Neural progenitor cell (in vitro differentiated cells): ENCODE results near the gene DHRS7. TPM values are rescaled to one million over a fixed set of nuclear protein-coding genes. Genes with fewer than 3 reads are reported as not detected.
"Not testable (repeated sequence)": the region's sequence is repeated elsewhere in the genome, so short reads cannot be mapped to it uniquely, and the experiment has no call there.

Experiments
- DNase-seq: peaks from one replicate; pipeline ENCODE4 v3.0.0-alpha.2; 2016; ENCODE audit warnings: low spot score
- H2AFZ ChIP-seq: fragments of 200-600 bp; sonication (generic); replicated peaks from 2 replicates; pipeline ENCODE4 v1.6.1; 2016; ENCODE audit warnings: antibody characterized with exemption
- H3F3A ChIP-seq: fragments of 200-600 bp; sonication (generic); 2 replicates; pipeline ENCODE4 v1.6.1; 2016; ENCODE audit warnings: antibody characterized with exemption, low read depth
- H3K27ac ChIP-seq: fragments of 200-600 bp; sonication (generic); 2 replicates; pipeline ENCODE4 v1.5.1; 2016; ENCODE audit warnings: mild to moderate bottlenecking
- H3K27me3 ChIP-seq: fragments of 200-600 bp; sonication (generic); 2 replicates; pipeline ENCODE4 v1.6.1; 2016; ENCODE audit warnings: mild to moderate bottlenecking, moderate library complexity
- H3K36me3 ChIP-seq: fragments of 200-600 bp; sonication (generic); 2 replicates; pipeline ENCODE4 v1.5.1; 2016
- H3K4me1 ChIP-seq: fragments of 200-600 bp; sonication (generic); 2 replicates; pipeline ENCODE4 v1.6.1; 2016; ENCODE audit warnings: mixed run types
- H3K4me2 ChIP-seq: fragments of 200-600 bp; sonication (generic); 2 replicates; pipeline ENCODE4 v1.6.1; 2016
- H3K4me3 ChIP-seq: fragments of 200-600 bp; sonication (generic); 2 replicates; pipeline ENCODE4 v1.5.1; 2016
- H3K79me2 ChIP-seq: fragments of 200-600 bp; sonication (generic); 2 replicates; pipeline ENCODE4 v1.6.1; 2016; ENCODE audit warnings: low read depth
- H3K9ac ChIP-seq: fragments of 200-600 bp; sonication (generic); 2 replicates; pipeline ENCODE4 v1.6.1; 2016
- H3K9me3 ChIP-seq: fragments of 200-600 bp; sonication (generic); 2 replicates; pipeline ENCODE4 v1.5.1; 2016; ENCODE audit warnings: low read depth
- H4K20me1 ChIP-seq: fragments of 200-600 bp; sonication (generic); 2 replicates; pipeline ENCODE4 v1.6.1; 2016; ENCODE audit warnings: low read depth
- H3K27ac Mint-ChIP-seq: 3 replicates; pipeline ENCODE4 v1.8.0; 2021; ENCODE audit warnings: mixed read lengths
- H3K27me3 Mint-ChIP-seq: 2 replicates; pipeline ENCODE4 v1.8.0; 2022; ENCODE audit warnings: low read depth, mild to moderate bottlenecking, inconsistent platforms, moderate library complexity, mixed read lengths; ENCODE audit not compliant: insufficient read depth
- H3K36me3 Mint-ChIP-seq: 3 replicates; pipeline ENCODE4 v1.8.0; 2021; ENCODE audit warnings: mixed read lengths
- H3K4me1 Mint-ChIP-seq: 3 replicates; pipeline ENCODE4 v1.8.0; 2021; ENCODE audit warnings: mixed read lengths
- H3K4me3 Mint-ChIP-seq: 3 replicates; pipeline ENCODE4 v1.8.0; 2021; ENCODE audit warnings: mild to moderate bottlenecking, moderate library complexity, mixed read lengths
- H3K9me3 Mint-ChIP-seq: 3 replicates; pipeline ENCODE4 v1.8.0; 2020; ENCODE audit warnings: mixed read lengths
- EZH2 ChIP-seq: fragments of 200-600 bp; sonication (generic); IDR thresholded peaks from 2 replicates; pipeline ENCODE4 v1.6.1; 2017; ENCODE audit warnings: antibody characterized with exemption, mild to moderate bottlenecking, moderate library complexity
- EZH2phosphoT487 ChIP-seq: fragments of 200-600 bp; sonication (generic); IDR thresholded peaks from 2 replicates; pipeline ENCODE4 v1.6.1; 2017; ENCODE audit warnings: antibody characterized with exemption
- total RNA-seq: library from RNA; depleted of rRNA; stranded (reverse); fragments of >200 nt; gene quantifications from 2 replicates; pipeline ENCODE4 v1.2.3, GENCODE V29; 2015; ENCODE audit warnings: low replicate concordance
- TF ChIP-seq, protein P1 (sequence below): fragments of 200-600 bp; sonication (generic); IDR thresholded peaks from 2 replicates; pipeline ENCODE4 v1.5.1; 2017; ENCODE audit warnings: antibody characterized with exemption, mild to moderate bottlenecking

Gene DHRS7
- total RNA-seq, 1 donor from 2014 or later: 47.8 TPM

DNA sequence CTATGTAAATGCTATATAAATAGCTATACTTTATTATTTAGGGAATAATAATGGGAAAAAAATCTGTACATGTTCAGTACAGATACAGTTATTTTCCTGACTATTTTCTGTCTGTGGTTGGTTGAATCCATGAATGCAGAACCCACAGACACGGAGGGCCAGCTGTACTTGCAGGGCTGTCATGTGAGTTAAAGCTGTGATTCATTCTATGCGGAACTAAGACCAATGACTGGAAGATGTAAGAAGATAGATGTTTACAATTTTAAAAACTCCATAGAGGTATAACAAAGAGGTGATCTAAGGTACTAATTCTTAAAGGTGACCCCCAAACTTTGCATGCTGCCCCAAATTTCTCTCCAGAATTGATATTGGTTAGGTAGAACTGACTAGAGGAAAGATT, 58.9 kb downstream of the DHRS7 start:
- Mint-ChIP-seq H3K27ac (no peak overlapping the region), H3K36me3 (peaks cover 61% of the 10 kb centered on the region), H3K4me3 (no peak overlapping the region), H3K9me3 (peaks cover 21% of the 10 kb centered on the region), H3K4me1 (no peaks in the 10 kb centered on the region), H3K27me3 (peaks cover 3% of the 10 kb centered on the region)
- no peak overlapping the region for H3K4me3 ChIP-seq
- peaks cover 3% of the 10 kb centered on the region for H3K36me3 ChIP-seq
- no peak overlapping the region for H3K27ac ChIP-seq
- no peak for TF ChIP-seq EZH2
- TF ChIP-seq, protein P1, sequence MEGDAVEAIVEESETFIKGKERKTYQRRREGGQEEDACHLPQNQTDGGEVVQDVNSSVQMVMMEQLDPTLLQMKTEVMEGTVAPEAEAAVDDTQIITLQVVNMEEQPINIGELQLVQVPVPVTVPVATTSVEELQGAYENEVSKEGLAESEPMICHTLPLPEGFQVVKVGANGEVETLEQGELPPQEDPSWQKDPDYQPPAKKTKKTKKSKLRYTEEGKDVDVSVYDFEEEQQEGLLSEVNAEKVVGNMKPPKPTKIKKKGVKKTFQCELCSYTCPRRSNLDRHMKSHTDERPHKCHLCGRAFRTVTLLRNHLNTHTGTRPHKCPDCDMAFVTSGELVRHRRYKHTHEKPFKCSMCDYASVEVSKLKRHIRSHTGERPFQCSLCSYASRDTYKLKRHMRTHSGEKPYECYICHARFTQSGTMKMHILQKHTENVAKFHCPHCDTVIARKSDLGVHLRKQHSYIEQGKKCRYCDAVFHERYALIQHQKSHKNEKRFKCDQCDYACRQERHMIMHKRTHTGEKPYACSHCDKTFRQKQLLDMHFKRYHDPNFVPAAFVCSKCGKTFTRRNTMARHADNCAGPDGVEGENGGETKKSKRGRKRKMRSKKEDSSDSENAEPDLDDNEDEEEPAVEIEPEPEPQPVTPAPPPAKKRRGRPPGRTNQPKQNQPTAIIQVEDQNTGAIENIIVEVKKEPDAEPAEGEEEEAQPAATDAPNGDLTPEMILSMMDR: no peak
- TF ChIP-seq EZH2phosphoT487: no peak
- H3K79me2 ChIP-seq: peaks cover 93% of the 10 kb centered on the region
- no peak overlapping the region for H3K9ac ChIP-seq
- H4K20me1 ChIP-seq: peaks cover 9% of the 10 kb centered on the region
- no peaks in the 10 kb centered on the region for H3K9me3 ChIP-seq
- no peak overlapping the region for H2AFZ ChIP-seq
- DNase-seq: no peak
- H3F3A ChIP-seq: no peaks in the 10 kb centered on the region
- no peaks in the 10 kb centered on the region for H3K4me1 ChIP-seq
- no peaks in the 10 kb centered on the region for H3K27me3 ChIP-seq
- H3K4me2 ChIP-seq: no peak overlapping the region

DNA sequence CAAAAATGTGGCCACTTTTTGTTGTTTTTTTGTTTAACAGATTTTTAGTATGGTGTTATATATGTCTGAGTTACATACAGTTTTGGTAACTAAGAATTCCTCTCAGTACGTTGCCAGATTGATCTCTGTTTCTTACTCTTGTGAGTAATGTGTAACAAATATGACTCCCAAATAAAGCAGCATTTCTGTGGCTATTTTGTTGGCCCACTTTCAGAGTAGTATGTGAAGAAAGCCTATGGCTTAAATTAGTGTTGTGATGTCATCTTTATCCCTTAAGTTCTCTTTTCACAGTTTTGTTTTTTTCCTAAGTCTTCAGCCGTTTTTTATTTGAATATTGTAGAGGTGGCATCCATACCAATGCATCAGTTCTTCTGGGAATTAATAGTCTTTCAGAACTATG, 62.8 kb downstream of the DHRS7 start:
- DNase-seq: no peak
- H3K27me3 ChIP-seq: no peaks in the 10 kb centered on the region
- Mint-ChIP-seq H3K4me1 (no peaks in the 10 kb centered on the region), H3K36me3 (peaks cover 54% of the 10 kb centered on the region), H3K4me3 (no peak overlapping the region), H3K9me3 (peaks cover 40% of the 10 kb centered on the region), H3K27me3 (no peaks in the 10 kb centered on the region), H3K27ac (no peak overlapping the region)
- H3K4me2 ChIP-seq: no peak overlapping the region
- H4K20me1 ChIP-seq: peaks cover 9% of the 10 kb centered on the region
- H3K9ac ChIP-seq: no peak overlapping the region
- TF ChIP-seq, protein P1: no peak
- TF ChIP-seq EZH2: no peak
- TF ChIP-seq EZH2phosphoT487: no peak
- H3K4me3 ChIP-seq: no peak overlapping the region
- no peaks in the 10 kb centered on the region for H3K9me3 ChIP-seq
- no peaks in the 10 kb centered on the region for H3F3A ChIP-seq
- H3K79me2 ChIP-seq: peaks cover 98% of the 10 kb centered on the region
- H2AFZ ChIP-seq: no peak overlapping the region
- H3K36me3 ChIP-seq: no peaks in the 10 kb centered on the region
- H3K4me1 ChIP-seq: no peaks in the 10 kb centered on the region
- no peak overlapping the region for H3K27ac ChIP-seq

DNA sequence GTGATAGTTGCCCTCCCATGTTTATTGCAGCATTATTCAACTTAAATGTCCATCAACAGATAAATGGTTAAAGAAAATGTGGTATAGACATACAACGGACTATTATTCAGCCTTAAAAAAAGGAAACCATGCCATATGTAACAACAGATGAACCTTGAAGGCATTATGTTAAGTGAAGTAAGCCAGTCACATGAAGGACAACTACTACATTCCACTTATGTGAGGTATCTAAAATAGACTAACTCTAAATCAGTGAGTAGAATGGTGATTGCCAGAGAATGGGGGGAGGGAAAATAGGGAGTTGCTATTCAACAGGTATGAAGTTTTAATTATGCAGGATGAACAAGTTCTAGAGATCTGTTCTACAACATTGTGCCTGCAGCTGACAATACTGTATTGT, 63.4 kb downstream of the DHRS7 start:
- peaks cover 100% of the 10 kb centered on the region for H3K79me2 ChIP-seq
- H3K27ac ChIP-seq: no peak overlapping the region
- no peak for DNase-seq
- no peak overlapping the region for H3K27ac Mint-ChIP-seq
- H3K36me3 Mint-ChIP-seq: peaks cover 58% of the 10 kb centered on the region
- H3K4me2 ChIP-seq: no peak overlapping the region
- H3K9ac ChIP-seq: no peak overlapping the region
- no peaks in the 10 kb centered on the region for H3K27me3 ChIP-seq
- H3F3A ChIP-seq: no peaks in the 10 kb centered on the region
- H3K4me1 ChIP-seq: no peaks in the 10 kb centered on the region
- no peak overlapping the region for H3K4me3 ChIP-seq
- H3K4me3 Mint-ChIP-seq: no peak overlapping the region
- H3K36me3 ChIP-seq: no peaks in the 10 kb centered on the region
- H3K9me3 ChIP-seq: no peaks in the 10 kb centered on the region
- H3K9me3 Mint-ChIP-seq: peaks cover 42% of the 10 kb centered on the region
- TF ChIP-seq, protein P1: no peak
- TF ChIP-seq EZH2phosphoT487: no peak
- no peak for TF ChIP-seq EZH2
- no peak overlapping the region for H2AFZ ChIP-seq
- no peaks in the 10 kb centered on the region for H3K27me3 Mint-ChIP-seq
- H3K4me1 Mint-ChIP-seq: no peaks in the 10 kb centered on the region
- peaks cover 9% of the 10 kb centered on the region for H4K20me1 ChIP-seq

DNA sequence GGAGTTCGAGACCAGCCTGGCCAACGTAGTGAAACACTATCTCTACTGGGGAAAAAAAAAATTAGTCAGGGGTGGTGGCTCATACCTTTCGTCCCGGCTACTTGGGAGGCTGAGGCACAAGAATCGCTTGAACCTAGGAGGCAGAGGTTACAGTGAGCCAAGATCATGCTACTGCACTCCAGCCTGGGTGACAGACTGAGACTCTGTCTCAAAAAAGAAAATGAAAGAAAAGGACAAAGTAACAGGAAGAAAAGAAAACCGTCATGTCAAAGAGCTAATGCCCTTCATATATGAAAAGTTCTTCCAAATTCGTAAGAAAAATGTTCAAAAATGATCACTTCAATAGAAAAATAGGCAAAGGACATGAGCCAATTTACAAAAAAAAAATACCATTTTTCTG, 65.3 kb downstream of the DHRS7 start:
- not testable (repeated sequence) for H2AFZ ChIP-seq, H3K36me3 ChIP-seq, H3K27ac Mint-ChIP-seq, H3F3A ChIP-seq, DNase-seq, H3K9me3 ChIP-seq, H3K4me3 Mint-ChIP-seq, H3K9ac ChIP-seq, H3K4me3 ChIP-seq, H3K4me1 ChIP-seq, H3K27me3 Mint-ChIP-seq, H3K4me2 ChIP-seq, H3K4me1 Mint-ChIP-seq, H3K27ac ChIP-seq, H3K27me3 ChIP-seq
- H3K79me2 ChIP-seq: peaks cover 100% of the 10 kb centered on the region
- Mint-ChIP-seq H3K36me3 (peaks cover 62% of the 10 kb centered on the region), H3K9me3 (peaks cover 42% of the 10 kb centered on the region)
- peaks cover 18% of the 10 kb centered on the region for H4K20me1 ChIP-seq
